ENCODE data around the gene FARSA.

DNA sequence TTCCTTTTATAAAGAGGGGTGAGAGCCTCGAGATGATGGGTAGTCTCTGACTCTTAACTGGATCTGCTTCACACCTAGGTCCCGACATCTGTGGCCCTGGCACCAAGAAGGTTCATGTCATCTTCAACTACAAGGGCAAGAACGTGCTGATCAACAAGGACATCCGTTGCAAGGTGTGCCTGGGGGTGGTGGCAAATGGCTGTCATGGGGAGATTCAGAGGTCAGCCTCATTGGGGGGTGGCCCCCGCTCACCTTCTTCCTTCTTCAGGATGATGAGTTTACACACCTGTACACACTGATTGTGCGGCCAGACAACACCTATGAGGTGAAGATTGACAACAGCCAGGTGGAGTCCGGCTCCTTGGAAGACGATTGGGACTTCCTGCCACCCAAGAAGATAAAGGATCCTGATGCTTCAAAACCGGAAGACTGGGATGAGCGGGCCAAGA lies 6.5 kb upstream of the FARSA start:
- TF ChIP-seq, protein P1, sequence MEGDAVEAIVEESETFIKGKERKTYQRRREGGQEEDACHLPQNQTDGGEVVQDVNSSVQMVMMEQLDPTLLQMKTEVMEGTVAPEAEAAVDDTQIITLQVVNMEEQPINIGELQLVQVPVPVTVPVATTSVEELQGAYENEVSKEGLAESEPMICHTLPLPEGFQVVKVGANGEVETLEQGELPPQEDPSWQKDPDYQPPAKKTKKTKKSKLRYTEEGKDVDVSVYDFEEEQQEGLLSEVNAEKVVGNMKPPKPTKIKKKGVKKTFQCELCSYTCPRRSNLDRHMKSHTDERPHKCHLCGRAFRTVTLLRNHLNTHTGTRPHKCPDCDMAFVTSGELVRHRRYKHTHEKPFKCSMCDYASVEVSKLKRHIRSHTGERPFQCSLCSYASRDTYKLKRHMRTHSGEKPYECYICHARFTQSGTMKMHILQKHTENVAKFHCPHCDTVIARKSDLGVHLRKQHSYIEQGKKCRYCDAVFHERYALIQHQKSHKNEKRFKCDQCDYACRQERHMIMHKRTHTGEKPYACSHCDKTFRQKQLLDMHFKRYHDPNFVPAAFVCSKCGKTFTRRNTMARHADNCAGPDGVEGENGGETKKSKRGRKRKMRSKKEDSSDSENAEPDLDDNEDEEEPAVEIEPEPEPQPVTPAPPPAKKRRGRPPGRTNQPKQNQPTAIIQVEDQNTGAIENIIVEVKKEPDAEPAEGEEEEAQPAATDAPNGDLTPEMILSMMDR (IDR thresholded peaks at IDR 0.05; ENCODE audit: control extremely low read depth in 1 of 3, insufficient read depth in 1 of 3, low read depth in 1 of 3, low read length in 3 of 3), result no peak
- TF ChIP-seq POLR2AphosphoS5 (IDR thresholded peaks at IDR 0.05; ENCODE audit: low read depth, low read length) (peak; percentile 47; the same call in 1 of the 2 replicates), POLR2A (IDR thresholded peaks at IDR 0.05; ENCODE audit: control extremely low read depth in 1 of 2, low read depth in 2 of 2, low read length in 2 of 2) (no peak)
